Activated CD4-positive, alpha-beta T cell treated with anti-CD3 and anti-CD28 coated beads, Interleukin-2, amount 50 U/mL, for 24 hours (primary cell): ENCODE measurements around the gene FSCN2.

Source experiments
- DNase-seq, 2 donors: peaks; one replicate each; pipeline ENCODE4 v3.0.0-alpha.2; 2020; ENCODE audit warnings: low read depth in 1 of 2, low spot score in 1 of 2

FSCN2 gene

GRCh38 chr17:81552244-81553017, 24.3 kb downstream of the FSCN2 start, which contains the start of gene FAAP100:
Gene FAAP100, minus strand, starts transcription at chr17:81552353. Its CDS starts 23 bp downstream, at chr17:81552330.
- peak; percentile 70 to 71 for DNase-seq

GRCh38 chr17:81553018-81553615, 24.9 kb downstream of the FSCN2 start:
- peak in 1 of 2 donors; percentile 68 for DNase-seq

GRCh38 chr17:81553616-81554181, 25.5 kb downstream of the FSCN2 start:
- no peak for DNase-seq

- DNase-seq = no peak
These were observed 28.1 kb downstream of the FSCN2 start for GRCh38 chr17:81556175-81556691.

- DNase-seq = no peak
These were observed 28.7 kb downstream of the FSCN2 start for GRCh38 chr17:81556863-81557262.

- no peak for DNase-seq
These were observed 29.3 kb downstream of the FSCN2 start for GRCh38 chr17:81557276-81558114.

GRCh38 chr17:81558115-81558468, 29.9 kb downstream of the FSCN2 start:
- DNase-seq = no peak

- no peak for DNase-seq
These were observed 31.0 kb downstream of the FSCN2 start for GRCh38 chr17:81558941-81559806.

GRCh38 chr17:81561494-81561885, 33.3 kb downstream of the FSCN2 start:
- DNase-seq = no peak

- no peak for DNase-seq
These were observed 35.8 kb downstream of the FSCN2 start for GRCh38 chr17:81563861-81564586.

- no peak for DNase-seq
These were observed 36.6 kb downstream of the FSCN2 start for GRCh38 chr17:81564778-81565177.

- DNase-seq = no peak
These were observed 37.1 kb downstream of the FSCN2 start for GRCh38 chr17:81565231-81565630.

- no peak for DNase-seq
These were observed 38.4 kb downstream of the FSCN2 start for GRCh38 chr17:81566461-81567126.

- no peak for DNase-seq
These were observed 39.0 kb downstream of the FSCN2 start for GRCh38 chr17:81567191-81567590.

GRCh38 chr17:81568416-81568815, 40.2 kb downstream of the FSCN2 start:
- no peak for DNase-seq

GRCh38 chr17:81569986-81570514, 41.9 kb downstream of the FSCN2 start:
- DNase-seq = no peak

GRCh38 chr17:81570964-81571363, 42.8 kb downstream of the FSCN2 start:
- no peak for DNase-seq

- DNase-seq = no peak
These were observed 44.5 kb downstream of the FSCN2 start for GRCh38 chr17:81572563-81573168.
